H9 (cell line): ENCODE measurements around the gene PDE7B. TPM values are rescaled to one million over a fixed set of nuclear protein-coding genes. Genes with fewer than 3 reads are reported as not detected.

ENCODE experiments used
- DNase-seq: peaks from one replicate; pipeline ENCODE4 v3.0.0-alpha.2; 2017
- H2AFZ ChIP-seq: one replicate; pipeline ENCODE4 v1.6.1; 2013; ENCODE audit warnings: mild to moderate bottlenecking, low read length, control low read depth, moderate library complexity
- H2AK5ac ChIP-seq: 2 replicates; pipeline ENCODE4 v1.6.1; 2013; ENCODE audit warnings: low read length, control low read depth, mixed read lengths; ENCODE audit not compliant: insufficient read length
- H2BK120ac ChIP-seq: one replicate; pipeline ENCODE4 v1.6.1; 2013; ENCODE audit warnings: low read depth, mild to moderate bottlenecking, low read length, control low read depth, inconsistent platforms; ENCODE audit not compliant: poor library complexity, severe bottlenecking
- H2BK12ac ChIP-seq: 2 replicates; pipeline ENCODE4 v1.6.1; 2013; ENCODE audit warnings: low read length, control low read depth, mixed read lengths, low read depth; ENCODE audit not compliant: insufficient read length
- H2BK15ac ChIP-seq: 2 replicates; pipeline ENCODE4 v1.6.1; 2013; ENCODE audit warnings: low read depth, low read length, control low read depth
- H2BK20ac ChIP-seq: one replicate; pipeline ENCODE4 v1.6.1; 2013; ENCODE audit warnings: low read depth, mild to moderate bottlenecking, low read length, control low read depth, inconsistent platforms; ENCODE audit not compliant: poor library complexity, severe bottlenecking
- H2BK5ac ChIP-seq: 2 replicates; pipeline ENCODE4 v1.6.1; 2013; ENCODE audit warnings: low read length, control low read depth, mixed read lengths; ENCODE audit not compliant: insufficient read length
- H3K14ac ChIP-seq: 2 replicates; pipeline ENCODE4 v1.6.1; 2013; ENCODE audit warnings: low read length, control low read depth; ENCODE audit not compliant: insufficient read depth
- H3K18ac ChIP-seq: 2 replicates; pipeline ENCODE4 v1.6.1; 2013; ENCODE audit warnings: low read depth, mild to moderate bottlenecking, mixed read lengths, low read length, control low read depth; ENCODE audit not compliant: insufficient read length
- H3K23ac ChIP-seq: 2 replicates; pipeline ENCODE4 v1.6.1; 2013; ENCODE audit warnings: low read length, control low read depth, mixed read lengths, low read depth; ENCODE audit not compliant: insufficient read length
- H3K23me2 ChIP-seq: 2 replicates; pipeline ENCODE4 v1.6.1; 2013; ENCODE audit warnings: low read depth, mild to moderate bottlenecking, mixed read lengths, low read length, control low read depth; ENCODE audit not compliant: insufficient read length, poor library complexity, severe bottlenecking
- H3K27ac ChIP-seq: 2 replicates; pipeline ENCODE4 v1.5.1; 2013; ENCODE audit warnings: low read length, control low read depth, mixed read lengths, low read depth; ENCODE audit not compliant: insufficient read length
- H3K27me3 ChIP-seq: 2 replicates; pipeline ENCODE4 v1.6.1; 2013; ENCODE audit warnings: low read length, control low read depth, inconsistent platforms; ENCODE audit not compliant: insufficient read depth
- H3K4ac ChIP-seq: 2 replicates; pipeline ENCODE4 v1.6.1; 2013; ENCODE audit warnings: low read depth, mild to moderate bottlenecking, control low read depth, inconsistent platforms, low read length, moderate library complexity
- H3K4me1 ChIP-seq: 2 replicates; pipeline ENCODE4 v1.6.1; 2013; ENCODE audit warnings: low read length, control low read depth, inconsistent platforms; ENCODE audit not compliant: insufficient read depth
- H3K4me2 ChIP-seq: 2 replicates; pipeline ENCODE4 v1.6.1; 2013; ENCODE audit warnings: low read length, control low read depth, mixed read lengths; ENCODE audit not compliant: insufficient read length, insufficient read depth
- H3K56ac ChIP-seq: 2 replicates; pipeline ENCODE4 v1.6.1; 2013; ENCODE audit warnings: low read depth, mild to moderate bottlenecking, mixed read lengths, low read length, control low read depth; ENCODE audit not compliant: insufficient read length
- H3K79me1 ChIP-seq: 2 replicates; pipeline ENCODE4 v1.6.1; 2013; ENCODE audit warnings: low read depth, mild to moderate bottlenecking, moderate library complexity, low read length, control low read depth, inconsistent platforms; ENCODE audit not compliant: insufficient read depth, poor library complexity, severe bottlenecking
- H3K79me2 ChIP-seq: 2 replicates; pipeline ENCODE4 v1.6.1; 2013; ENCODE audit warnings: low read length, control low read depth, inconsistent platforms; ENCODE audit not compliant: insufficient read depth
- H3K9ac ChIP-seq: 2 replicates; pipeline ENCODE4 v1.6.1; 2013; ENCODE audit warnings: low read length, control low read depth, mixed read lengths; ENCODE audit not compliant: insufficient read length; ENCODE audit errors: extremely low read depth
- H3K9me3 ChIP-seq: one replicate; pipeline ENCODE4 v1.6.1; 2013; ENCODE audit warnings: low read depth, low read length, inconsistent platforms; ENCODE audit not compliant: control insufficient read depth
- H3T11ph ChIP-seq: one replicate; pipeline ENCODE4 v1.6.1; 2013; ENCODE audit warnings: mild to moderate bottlenecking, low read length, control low read depth, inconsistent platforms
- H4K20me1 ChIP-seq: one replicate; pipeline ENCODE4 v1.6.1; 2013; ENCODE audit not compliant: control insufficient read depth, insufficient read length, insufficient read depth
- H4K5ac ChIP-seq: 2 replicates; pipeline ENCODE4 v1.6.1; 2013; ENCODE audit warnings: low read depth, mild to moderate bottlenecking, mixed read lengths, low read length, control low read depth; ENCODE audit not compliant: insufficient read length
- H4K8ac ChIP-seq: replicated peaks from 2 replicates; pipeline ENCODE4 v1.6.1; 2013; ENCODE audit warnings: low read length, control low read depth, mixed read lengths, low read depth; ENCODE audit not compliant: insufficient read length
- H4K91ac ChIP-seq: 2 replicates; pipeline ENCODE4 v1.6.1; 2013; ENCODE audit warnings: low read depth, mild to moderate bottlenecking, moderate library complexity, mixed read lengths, low read length, control low read depth; ENCODE audit not compliant: insufficient read length
- H3K27ac Mint-ChIP-seq, 3 experiments: 2 replicates in 2 of 3; 3 replicates in 1 of 3; pipeline ENCODE4 v1.8.0; 2020 to 2021; ENCODE audit warnings: mixed read lengths in 3 of 3, mild to moderate bottlenecking in 1 of 3, moderate library complexity in 1 of 3
- H3K27me3 Mint-ChIP-seq: 2 replicates; pipeline ENCODE4 v1.8.0; 2021; ENCODE audit warnings: low read depth, mild to moderate bottlenecking, moderate library complexity, mixed read lengths
- H3K36me3 Mint-ChIP-seq, 3 experiments: 2 replicates in 2 of 3; 3 replicates in 1 of 3; pipeline ENCODE4 v1.8.0; 2020 to 2021; ENCODE audit warnings: low read depth in 3 of 3, mixed read lengths in 3 of 3; ENCODE audit not compliant: insufficient read depth in 1 of 3
- H3K4me1 Mint-ChIP-seq, 2 experiments: 2 replicates each; pipeline ENCODE4 v1.8.0; 2020; ENCODE audit warnings: mixed read lengths in 2 of 2
- H3K4me3 Mint-ChIP-seq, 2 experiments: 2 replicates in 1 of 2; 3 replicates in 1 of 2; pipeline ENCODE4 v1.8.0; 2020 to 2021; ENCODE audit warnings: mild to moderate bottlenecking in 2 of 2, mixed read lengths in 2 of 2, moderate library complexity in 1 of 2
- H3K9me3 Mint-ChIP-seq, 2 experiments: 2 replicates in 1 of 2; 3 replicates in 1 of 2; pipeline ENCODE4 v1.8.0; 2020; ENCODE audit warnings: mild to moderate bottlenecking in 2 of 2, mixed read lengths in 2 of 2, moderate library complexity in 1 of 2
- WGBS: extraction: QIAGEN DNeasy Blood & Tissue Kit; methylation state at CpG from one replicate; pipeline ENCODE4 v1.1.7; 2013; ENCODE audit warnings: missing lambda C conversion rate, low lambda C conversion rate, mixed read lengths; ENCODE audit not compliant: insufficient read length; ENCODE audit errors: extremely low coverage; 5-methylcytosine and 5-hydroxymethylcytosine counted together
- total RNA-seq: library from RNA; stranded (reverse); gene quantifications from 2 replicates; pipeline ENCODE4 v1.2.1, GENCODE V29; 2021
- TF ChIP-seq, protein P1 (sequence below): fragments of 200-600 bp; sonication (generic); conservative IDR thresholded peaks from 3 replicates; pipeline ENCODE4 v1.8.0; 2021; ENCODE audit warnings: antibody characterized with exemption, mild to moderate bottlenecking

PDE7B gene
- total RNA-seq, 1 experiment from 2014 or later, result not detected

DNA sequence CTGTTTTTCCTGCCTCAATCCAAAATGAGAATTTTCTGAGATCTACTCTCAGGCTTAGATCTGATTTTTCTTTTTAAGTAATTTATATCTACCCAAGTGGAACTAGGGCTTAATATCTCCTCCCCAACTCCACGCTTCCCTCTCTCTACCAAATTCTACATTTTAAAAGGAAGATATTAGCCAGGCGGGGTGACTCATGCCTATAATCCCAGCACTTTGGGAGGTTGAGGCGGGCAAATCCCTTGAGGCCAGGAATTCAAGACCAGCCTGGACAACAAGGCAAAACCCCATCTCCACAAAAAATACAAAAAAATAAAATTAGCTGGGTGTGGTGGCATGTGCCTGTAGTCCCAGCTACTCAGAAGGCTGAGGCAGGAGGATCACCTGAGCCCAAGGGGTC, 337.6 kb downstream of the PDE7B start:
- Histone ChIP-seq H3K4ac (no peak overlapping the region), H2AFZ (no peak overlapping the region), H4K8ac (no peak overlapping the region), H3K79me2 (no peaks in the 10 kb centered on the region), H3K9me3 (no peaks in the 10 kb centered on the region), H3K4me2 (no peak overlapping the region), H3T11ph (no peak overlapping the region), H3K56ac (no peak overlapping the region), H2BK5ac (no peak overlapping the region), H3K27me3 (no peaks in the 10 kb centered on the region), H2BK15ac (no peak overlapping the region), H2AK5ac (no peak overlapping the region), H2BK12ac (no peak overlapping the region), H3K9ac (no peak overlapping the region), H3K79me1 (no peaks in the 10 kb centered on the region), H4K91ac (no peak overlapping the region), H3K4me1 (no peaks in the 10 kb centered on the region), H3K23me2 (no peaks in the 10 kb centered on the region), H2BK20ac (no peak overlapping the region), H3K27ac (no peak overlapping the region), H4K5ac (no peak overlapping the region), H3K14ac (no peak overlapping the region; the same call in 1 of the 2 replicates), H4K20me1 (no peaks in the 10 kb centered on the region), H3K23ac (no peak overlapping the region), H3K18ac (no peak overlapping the region), H2BK120ac (no peak overlapping the region)
- Mint-ChIP-seq H3K9me3 (no peaks in the 10 kb centered on the region), H3K27ac (no peak overlapping the region; a peak in 2 of 7 replicates), H3K4me1 (peaks cover 0 to 5% of the 10 kb centered on the region in 2 experiments; a peak in 2 of 4 replicates), H3K27me3 (no peaks in the 10 kb centered on the region), H3K36me3 (no peaks in the 10 kb centered on the region), H3K4me3 (no peak overlapping the region)
- no peak for DNase-seq
- WGBS, result no CpG with 5 or more reads among the region's 3 CpGs
- TF ChIP-seq, protein P1, sequence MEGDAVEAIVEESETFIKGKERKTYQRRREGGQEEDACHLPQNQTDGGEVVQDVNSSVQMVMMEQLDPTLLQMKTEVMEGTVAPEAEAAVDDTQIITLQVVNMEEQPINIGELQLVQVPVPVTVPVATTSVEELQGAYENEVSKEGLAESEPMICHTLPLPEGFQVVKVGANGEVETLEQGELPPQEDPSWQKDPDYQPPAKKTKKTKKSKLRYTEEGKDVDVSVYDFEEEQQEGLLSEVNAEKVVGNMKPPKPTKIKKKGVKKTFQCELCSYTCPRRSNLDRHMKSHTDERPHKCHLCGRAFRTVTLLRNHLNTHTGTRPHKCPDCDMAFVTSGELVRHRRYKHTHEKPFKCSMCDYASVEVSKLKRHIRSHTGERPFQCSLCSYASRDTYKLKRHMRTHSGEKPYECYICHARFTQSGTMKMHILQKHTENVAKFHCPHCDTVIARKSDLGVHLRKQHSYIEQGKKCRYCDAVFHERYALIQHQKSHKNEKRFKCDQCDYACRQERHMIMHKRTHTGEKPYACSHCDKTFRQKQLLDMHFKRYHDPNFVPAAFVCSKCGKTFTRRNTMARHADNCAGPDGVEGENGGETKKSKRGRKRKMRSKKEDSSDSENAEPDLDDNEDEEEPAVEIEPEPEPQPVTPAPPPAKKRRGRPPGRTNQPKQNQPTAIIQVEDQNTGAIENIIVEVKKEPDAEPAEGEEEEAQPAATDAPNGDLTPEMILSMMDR, result no peak
